ENCODE measurements around the gene FAM107B.

FAM107B gene

GRCh38 chr10:14543904-14544210 lies 230.8 kb downstream of the FAM107B start:
- H3K9me3 ChIP-seq (ENCODE audit: control insufficient read depth, low read length): no peaks in the 10 kb centered on the region
- no peak overlapping the region for H3K4me3 ChIP-seq (ENCODE audit: extremely low read depth, insufficient read depth, low read length, poor library complexity, severe bottlenecking)
- H3K27ac ChIP-seq (ENCODE audit: low read depth, low read length, severe bottlenecking): no peak overlapping the region
- WGBS, 2 experiments (ENCODE audit: insufficient coverage in 2 of 2): 89% methylated on average over 1 of the region's 3 CpGs; no CpG with 5 or more reads in 1 of the 2 experiments
- H3K36me3 ChIP-seq (ENCODE audit: control insufficient read depth, insufficient read depth, low read length): peaks cover 40% of the 10 kb centered on the region
- peaks cover 3% of the 10 kb centered on the region for H3K4me1 ChIP-seq (ENCODE audit: control insufficient read depth, insufficient read depth, low read length, poor library complexity, severe bottlenecking)

GRCh38 chr10:14543046-14543903 lies 231.4 kb downstream of the FAM107B start:
- Histone ChIP-seq H3K36me3 (ENCODE audit: control insufficient read depth, insufficient read depth, low read length) (peaks cover 35% of the 10 kb centered on the region), H3K4me1 (ENCODE audit: control insufficient read depth, insufficient read depth, low read length, poor library complexity, severe bottlenecking) (peaks cover 3% of the 10 kb centered on the region), H3K4me3 (ENCODE audit: extremely low read depth, insufficient read depth, low read length, poor library complexity, severe bottlenecking) (no peak overlapping the region), H3K9me3 (ENCODE audit: control insufficient read depth, low read length) (no peaks in the 10 kb centered on the region), H3K27ac (ENCODE audit: low read depth, low read length, severe bottlenecking) (no peak overlapping the region)
- 63 to 82% methylated on average over 8 to 11 of the region's 11 CpGs for WGBS, 2 experiments (ENCODE audit: insufficient coverage in 2 of 2)

- Histone ChIP-seq H3K4me1 (ENCODE audit: control insufficient read depth, insufficient read depth, low read length, poor library complexity, severe bottlenecking) (peaks cover 3% of the 10 kb centered on the region), H3K4me3 (ENCODE audit: extremely low read depth, insufficient read depth, low read length, poor library complexity, severe bottlenecking) (no peak overlapping the region), H3K27ac (ENCODE audit: low read depth, low read length, severe bottlenecking) (no peak overlapping the region), H3K36me3 (ENCODE audit: control insufficient read depth, insufficient read depth, low read length) (peaks cover 31% of the 10 kb centered on the region), H3K9me3 (ENCODE audit: control insufficient read depth, low read length) (no peaks in the 10 kb centered on the region)
- WGBS, 2 experiments (ENCODE audit: insufficient coverage in 2 of 2): 92 to 93% methylated on average over 7 to 9 of the region's 9 CpGs
These were observed 233.3 kb downstream of the FAM107B start for GRCh38 chr10:14541379-14541778.

- Histone ChIP-seq H3K9me3 (ENCODE audit: control insufficient read depth, low read length) (no peaks in the 10 kb centered on the region), H3K4me1 (ENCODE audit: control insufficient read depth, insufficient read depth, low read length, poor library complexity, severe bottlenecking) (no peaks in the 10 kb centered on the region), H3K27ac (ENCODE audit: low read depth, low read length, severe bottlenecking) (no peak overlapping the region), H3K4me3 (ENCODE audit: extremely low read depth, insufficient read depth, low read length, poor library complexity, severe bottlenecking) (no peak overlapping the region), H3K36me3 (ENCODE audit: control insufficient read depth, insufficient read depth, low read length) (peaks cover 32% of the 10 kb centered on the region)
- WGBS, 2 experiments (ENCODE audit: insufficient coverage in 2 of 2): 82 to 94% methylated on average over 2 to 4 of the region's 5 CpGs
These were observed 234.1 kb downstream of the FAM107B start for GRCh38 chr10:14540611-14541010.

DNA sequence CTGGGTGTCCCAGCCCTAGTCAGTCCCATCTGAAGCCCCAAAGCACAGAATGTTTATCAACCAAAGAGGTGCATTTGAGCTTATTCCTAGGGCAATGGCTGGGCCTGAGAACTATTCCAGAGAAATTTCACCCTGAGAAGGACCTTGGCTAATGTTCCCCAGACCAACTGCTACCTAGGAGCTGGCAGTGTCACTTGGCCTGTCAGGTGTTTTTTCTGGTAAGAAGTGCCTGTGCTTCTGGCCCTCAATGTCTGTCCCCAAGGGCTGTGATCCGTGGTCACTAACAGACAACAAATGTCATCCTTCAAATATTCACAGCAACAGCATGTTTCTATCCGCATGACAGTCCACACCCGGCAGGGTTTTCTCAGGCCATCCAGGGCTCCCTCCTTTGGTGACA lies 234.6 kb downstream of the FAM107B start:
- H3K4me3 ChIP-seq (ENCODE audit: extremely low read depth, insufficient read depth, low read length, poor library complexity, severe bottlenecking): no peak overlapping the region
- WGBS, 2 experiments (ENCODE audit: insufficient coverage in 2 of 2): 59 to 72% methylated on average over 3 of the region's 3 CpGs
- no peaks in the 10 kb centered on the region for H3K9me3 ChIP-seq (ENCODE audit: control insufficient read depth, low read length)
- H3K36me3 ChIP-seq (ENCODE audit: control insufficient read depth, insufficient read depth, low read length): peaks cover 28% of the 10 kb centered on the region
- no peaks in the 10 kb centered on the region for H3K4me1 ChIP-seq (ENCODE audit: control insufficient read depth, insufficient read depth, low read length, poor library complexity, severe bottlenecking)
- no peak overlapping the region for H3K27ac ChIP-seq (ENCODE audit: low read depth, low read length, severe bottlenecking)

GRCh38 chr10:14539176-14539575 lies 235.5 kb downstream of the FAM107B start:
- H3K36me3 ChIP-seq (ENCODE audit: control insufficient read depth, insufficient read depth, low read length): peaks cover 29% of the 10 kb centered on the region
- H3K9me3 ChIP-seq (ENCODE audit: control insufficient read depth, low read length): no peaks in the 10 kb centered on the region
- no peaks in the 10 kb centered on the region for H3K4me1 ChIP-seq (ENCODE audit: control insufficient read depth, insufficient read depth, low read length, poor library complexity, severe bottlenecking)

GRCh38 chr10:14536241-14537213 lies 238.2 kb downstream of the FAM107B start:
- Histone ChIP-seq H3K9me3 (ENCODE audit: control insufficient read depth, low read length) (no peaks in the 10 kb centered on the region), H3K36me3 (ENCODE audit: control insufficient read depth, insufficient read depth, low read length) (peaks cover 30% of the 10 kb centered on the region), H3K27ac (ENCODE audit: low read depth, low read length, severe bottlenecking) (no peak overlapping the region), H3K4me3 (ENCODE audit: extremely low read depth, insufficient read depth, low read length, poor library complexity, severe bottlenecking) (no peak overlapping the region), H3K4me1 (ENCODE audit: control insufficient read depth, insufficient read depth, low read length, poor library complexity, severe bottlenecking) (peaks cover 9% of the 10 kb centered on the region)
- 81 to 92% methylated on average over 9 to 18 of the region's 21 CpGs for WGBS, 2 experiments (ENCODE audit: insufficient coverage in 2 of 2)

More at GRCh38 chr10:14539176-14539575, 235.5 kb downstream of the FAM107B start:
- H3K27ac ChIP-seq (ENCODE audit: low read depth, low read length, severe bottlenecking): no peak overlapping the region
- no peak overlapping the region for H3K4me3 ChIP-seq (ENCODE audit: extremely low read depth, insufficient read depth, low read length, poor library complexity, severe bottlenecking)

DNA sequence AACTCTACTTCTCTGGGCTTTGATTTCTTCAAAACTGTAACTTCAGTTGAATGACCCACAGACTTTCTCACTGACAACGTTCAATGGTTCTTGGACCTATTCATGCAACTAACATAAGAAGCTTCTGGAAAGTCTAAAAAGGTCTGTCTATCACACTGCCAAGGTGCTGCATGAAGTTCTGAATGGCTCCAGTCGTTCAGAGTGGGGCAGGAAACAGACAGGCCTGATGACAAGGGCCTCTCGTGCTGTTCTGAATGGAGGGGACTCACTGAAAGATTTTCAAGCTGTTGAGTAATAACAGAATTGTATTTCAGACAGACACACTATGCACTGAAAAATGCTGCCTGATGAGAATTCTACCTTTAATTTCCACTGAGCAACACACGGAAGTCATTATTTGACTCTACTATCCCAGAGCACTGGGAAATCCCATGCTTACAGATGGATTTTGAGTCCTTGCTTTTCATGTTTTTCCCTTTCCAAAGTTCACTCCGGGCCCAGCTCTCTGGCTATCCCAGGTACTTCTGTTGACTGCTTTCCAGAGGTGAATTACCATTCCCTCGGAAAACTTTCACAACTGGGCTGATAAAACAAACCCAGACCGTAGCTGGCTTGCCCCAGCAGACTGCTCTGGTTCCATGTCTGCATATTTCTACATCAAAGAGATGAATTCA lies 239.1 kb downstream of the FAM107B start:
- 91 to 93% methylated on average over 4 to 5 of the region's 7 CpGs for WGBS, 2 experiments (ENCODE audit: insufficient coverage in 2 of 2)
- H3K4me3 ChIP-seq (ENCODE audit: extremely low read depth, insufficient read depth, low read length, poor library complexity, severe bottlenecking): no peak overlapping the region
- no peak overlapping the region for H3K27ac ChIP-seq (ENCODE audit: low read depth, low read length, severe bottlenecking)
- H3K36me3 ChIP-seq (ENCODE audit: control insufficient read depth, insufficient read depth, low read length): peaks cover 29% of the 10 kb centered on the region
- no peaks in the 10 kb centered on the region for H3K9me3 ChIP-seq (ENCODE audit: control insufficient read depth, low read length)
- H3K4me1 ChIP-seq (ENCODE audit: control insufficient read depth, insufficient read depth, low read length, poor library complexity, severe bottlenecking): peaks cover 14% of the 10 kb centered on the region

- Histone ChIP-seq H3K4me3 (ENCODE audit: extremely low read depth, insufficient read depth, low read length, poor library complexity, severe bottlenecking) (no peak overlapping the region), H3K36me3 (ENCODE audit: control insufficient read depth, insufficient read depth, low read length) (peaks cover 40% of the 10 kb centered on the region), H3K4me1 (ENCODE audit: control insufficient read depth, insufficient read depth, low read length, poor library complexity, severe bottlenecking) (peaks cover 15% of the 10 kb centered on the region), H3K9me3 (ENCODE audit: control insufficient read depth, low read length) (no peaks in the 10 kb centered on the region), H3K27ac (ENCODE audit: low read depth, low read length, severe bottlenecking) (no peak overlapping the region)
- 93 to 96% methylated on average over 6 of the region's 7 CpGs for WGBS, 2 experiments (ENCODE audit: insufficient coverage in 2 of 2)
These were observed 240.5 kb downstream of the FAM107B start for GRCh38 chr10:14534152-14534551.

DNA sequence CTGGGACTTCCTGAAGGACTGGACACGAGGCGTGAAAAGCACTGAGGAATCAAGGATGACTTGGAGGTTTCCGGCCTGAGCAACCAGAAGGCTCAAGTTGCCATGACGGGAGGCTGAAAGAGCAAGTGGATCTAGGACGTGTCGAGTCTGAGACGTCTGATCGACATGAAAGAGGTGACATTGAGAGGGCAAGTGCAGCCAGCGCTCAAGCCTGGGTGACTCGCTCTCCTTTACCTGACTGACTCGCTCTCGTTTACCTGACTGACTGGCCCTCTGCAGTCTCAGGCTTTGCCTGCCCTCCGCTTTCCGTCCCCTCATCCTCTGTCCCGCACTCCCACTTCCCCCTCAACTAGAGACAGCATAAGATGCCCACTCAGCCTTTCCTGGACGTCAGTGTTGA lies 241.4 kb downstream of the FAM107B start:
- WGBS, 2 experiments (ENCODE audit: insufficient coverage in 2 of 2): 94 to 98% methylated on average over 14 to 16 of the region's 16 CpGs
- peaks cover 15% of the 10 kb centered on the region for H3K4me1 ChIP-seq (ENCODE audit: control insufficient read depth, insufficient read depth, low read length, poor library complexity, severe bottlenecking)
- H3K9me3 ChIP-seq (ENCODE audit: control insufficient read depth, low read length): no peaks in the 10 kb centered on the region
- H3K4me3 ChIP-seq (ENCODE audit: extremely low read depth, insufficient read depth, low read length, poor library complexity, severe bottlenecking): no peak overlapping the region
- peaks cover 49% of the 10 kb centered on the region for H3K36me3 ChIP-seq (ENCODE audit: control insufficient read depth, insufficient read depth, low read length)
- H3K27ac ChIP-seq (ENCODE audit: low read depth, low read length, severe bottlenecking): no peak overlapping the region

Data from mesodermal cell (in vitro differentiated cells).